GM12878 (cell line): ENCODE results near the gene CHCHD6. TPM values are rescaled to one million over a fixed set of nuclear protein-coding genes. Genes with fewer than 3 reads are reported as not detected.

Experiments used
- ATAC-seq: fragments of 200-7000 bp; cut with Tn5 transposase; 3 replicates; pipeline ENCODE4 v1.9.1; 2020; ENCODE audit warnings: mild to moderate bottlenecking, moderate library complexity
- BruUV-seq: library from RNA; stranded (reverse); fragments of 400-500 nt; replicated peaks from 2 replicates; lab custom pipeline; 2021; lab: Mats Ljungman, UMichigan
- CTCF ChIA-PET: fragments of 300-600 bp; sonication (Branson Sonifier 250); formaldehyde crosslinking; extraction: SDS; loops from one replicate; lab custom pipeline; 2021; ENCODE audit warnings: inconsistent platforms; lab: Yijun Ruan, JAX
- POLR2A ChIA-PET: fragments of 350-600 bp; formaldehyde crosslinking; extraction: SDS; loops from one replicate; lab custom pipeline; 2021; ENCODE audit warnings: inconsistent platforms; lab: Charles Lee
- RAD21 ChIA-PET: fragments of 300-600 bp; sonication (Branson Sonifier 250); formaldehyde crosslinking; loops from one replicate; lab custom pipeline; 2023; ENCODE audit warnings: antibody characterized with exemption; ENCODE audit not compliant: unreplicated experiment; lab: Charles Lee
- SMC1A ChIA-PET: fragments of 300-600 bp; sonication (Branson Sonifier 250); formaldehyde crosslinking; loops from one replicate; lab custom pipeline; 2023; ENCODE audit not compliant: unreplicated experiment, uncharacterized antibody; lab: Charles Lee
- DNase-seq: peaks from one replicate; pipeline ENCODE4 v3.0.0-alpha.2; 2011; ENCODE audit warnings: low read depth, low spot score
- FAIRE-seq: peaks from 3 replicates; lab custom pipeline; 2011; peaks lifted over from hg19 to GRCh38; lab: Jason Lieb, UNC
- H2AFZ ChIP-seq: 2 replicates; pipeline ENCODE4 v1.6.0; 2011; ENCODE audit warnings: low read depth, low read length, control low read depth; ENCODE audit not compliant: control insufficient read depth
- H3K27ac ChIP-seq: 2 replicates; pipeline ENCODE4 v1.5.1; 2011; ENCODE audit warnings: control low read depth; ENCODE audit not compliant: control insufficient read depth, insufficient read depth
- H3K27me3 ChIP-seq, 2 experiments: replicated peaks in 1 of 2; 2 replicates each; pipeline versions ENCODE4 v1.6.0 to v1.6.1; 2011; ENCODE audit warnings: low read length in 1 of 2; ENCODE audit not compliant: control insufficient read depth in 2 of 2, insufficient read depth in 2 of 2
- H3K36me3 ChIP-seq, 2 experiments: 2 replicates each; pipeline ENCODE4 v1.5.1; 2011; ENCODE audit warnings: low read length in 1 of 2; ENCODE audit not compliant: control insufficient read depth in 2 of 2, insufficient read depth in 2 of 2
- H3K4me1 ChIP-seq: 2 replicates; pipeline ENCODE4 v1.6.1; 2011; ENCODE audit warnings: mild to moderate bottlenecking, low read length, moderate library complexity, mixed read lengths; ENCODE audit not compliant: control insufficient read depth, insufficient read depth
- H3K4me2 ChIP-seq: 2 replicates; pipeline ENCODE4 v1.6.0; 2011; ENCODE audit warnings: control low read depth; ENCODE audit not compliant: control insufficient read depth, insufficient read depth
- H3K4me3 ChIP-seq: fragments of 200-600 bp; sonication (generic); 2 replicates; pipeline ENCODE4 v1.5.1; 2016
- H3K79me2 ChIP-seq: 2 replicates; pipeline ENCODE4 v1.6.0; 2011; ENCODE audit warnings: low read length; ENCODE audit not compliant: control insufficient read depth, insufficient read depth
- H3K9ac ChIP-seq: 2 replicates; pipeline ENCODE4 v1.8.0; 2011; ENCODE audit warnings: low read length, control low read depth, mixed read lengths; ENCODE audit not compliant: control insufficient read depth, insufficient read depth
- H3K9me3 ChIP-seq: replicated peaks from 3 replicates; pipeline ENCODE4 v1.5.1; 2011; ENCODE audit warnings: mild to moderate bottlenecking, low read length; ENCODE audit not compliant: control insufficient read depth, insufficient read depth
- H4K20me1 ChIP-seq: 2 replicates; pipeline ENCODE4 v1.6.0; 2011; ENCODE audit not compliant: control insufficient read depth, insufficient read depth
- ATF7 ChIP-seq: fragments of 450-650 bp; IDR thresholded peaks from 2 replicates; pipeline ENCODE4 v1.6.1; 2016; ENCODE audit warnings: low read depth, mild to moderate bottlenecking
- BHLHE40 ChIP-seq, 2 experiments: fragments of 450-650 bp in 1 of 2; IDR thresholded peaks; 2 replicates each; pipeline ENCODE4 v1.6.1; 2011 to 2017; ENCODE audit warnings: low read depth in 2 of 2, borderline replicate concordance in 1 of 2, improper control_type of control experiment in 1 of 2, low read length in 1 of 2, mild to moderate bottlenecking in 1 of 2
- CEBPB ChIP-seq, 2 experiments: fragments of 150-350 bp in 1 of 2; IDR thresholded peaks; 2 replicates each; pipeline ENCODE4 v1.6.1; 2012 to 2014; ENCODE audit warnings: low read depth in 2 of 2, low read length in 2 of 2, borderline replicate concordance in 1 of 2, inconsistent platforms in 1 of 2
- FOXM1 ChIP-seq: IDR thresholded peaks from 2 replicates; pipeline ENCODE4 v1.6.1; 2012; ENCODE audit warnings: low read depth, mild to moderate bottlenecking, inconsistent platforms, low read length, moderate library complexity
- GABPA ChIP-seq: IDR thresholded peaks from 2 replicates; pipeline ENCODE4 v1.6.1; 2014; ENCODE audit warnings: antibody characterized with exemption, low read depth, mild to moderate bottlenecking, inconsistent platforms
- IKZF2 ChIP-seq, 2 experiments: fragments of 450-650 bp; IDR thresholded peaks; 2 replicates each; pipeline ENCODE4 v1.6.1; 2017; ENCODE audit warnings: mild to moderate bottlenecking in 2 of 2, moderate library complexity in 2 of 2
- MTA3 ChIP-seq: IDR thresholded peaks from 2 replicates; pipeline ENCODE4 v1.6.1; 2012; ENCODE audit warnings: low read length, inconsistent platforms, borderline replicate concordance
- NFXL1 ChIP-seq: fragments of 450-650 bp; IDR thresholded peaks from 2 replicates; pipeline ENCODE4 v1.6.1; 2017; ENCODE audit warnings: antibody characterized with exemption, mild to moderate bottlenecking, borderline replicate concordance
- NR2C1 ChIP-seq: fragments of 450-650 bp; IDR thresholded peaks from 2 replicates; pipeline ENCODE4 v1.6.1; 2017; ENCODE audit warnings: antibody characterized with exemption, mild to moderate bottlenecking, moderate library complexity
- NR2C2 ChIP-seq: IDR thresholded peaks from 2 replicates; pipeline ENCODE4 v1.6.1; 2011; ENCODE audit warnings: borderline replicate concordance, low read depth; ENCODE audit not compliant: control insufficient read depth, insufficient read length
- SIN3A ChIP-seq: IDR thresholded peaks from 2 replicates; pipeline ENCODE4 v1.6.1; 2012; ENCODE audit warnings: low read depth, low read length, improper control_type of control experiment
- TCF12 ChIP-seq: IDR thresholded peaks from 2 replicates; pipeline ENCODE4 v1.6.1; 2011; ENCODE audit warnings: low read depth, mild to moderate bottlenecking, low read length
- YY1 ChIP-seq: IDR thresholded peaks from 2 replicates; pipeline ENCODE4 v1.6.1; 2011; ENCODE audit warnings: low read depth, mild to moderate bottlenecking, low read length
- WGBS: methylation state at CpG from one replicate; pipeline ENCODE4 v1.1.6; 2016; ENCODE audit warnings: low lambda C conversion rate; ENCODE audit not compliant: insufficient replicate concordance, insufficient coverage; ENCODE audit errors: missing lambda C conversion rate; 5-methylcytosine and 5-hydroxymethylcytosine counted together
- in situ Hi-C: fragments of 300-500 bp; cut with MboI; formaldehyde crosslinking; loops from 9 replicates; pipeline ENCODE4 v1.14.3; 2018; ENCODE audit warnings: mixed read lengths
- intact Hi-C: fragments of 100-400 bp; cut with micrococcal nuclease; formaldehyde crosslinking; loops from one replicate; pipeline ENCODE4 v1.14.2; 2022; ENCODE audit not compliant: unreplicated experiment
- polyA plus RNA-seq, 11 experiments: library from polyadenylated mRNA; depleted of rRNA in 4 of 11; unstranded in 6 of 11; stranded (reverse) in 5 of 11; fragments of >200 nt; fragmentation: Nextera tagmentation in 4 of 11; fragmentation: Illumina TruSeq in 1 of 11; extraction: Ambion mirVana in 4 of 11; extraction: Trizol in 1 of 11; gene quantifications; 1 replicate in 1 of 11; 2 replicates in 10 of 11; pipeline versions ENCODE4 v1.2.1 to v1.2.3, GENCODE V29; 2011 to 2016; ENCODE audit warnings: inconsistent platforms in 2 of 11, missing spikeins in 2 of 11, low read depth in 1 of 11
- total RNA-seq, 4 experiments: library from RNA; depleted of rRNA in 3 of 4; stranded (reverse); fragments of >200 nt in 3 of 4; fragmentation: Illumina TruSeq in 1 of 4; extraction: Trizol in 1 of 4; gene quantifications; 2 replicates each; pipeline versions ENCODE4 v1.2.1 to v1.2.3, GENCODE V29; 2013 to 2021
- TF ChIP-seq, protein P1 (sequence below): fragments of 450-650 bp; IDR thresholded peaks from 2 replicates; pipeline ENCODE4 v1.6.1; 2018; ENCODE audit warnings: mild to moderate bottlenecking, low read depth, moderate library complexity; ENCODE audit not compliant: partially characterized antibody
- TF ChIP-seq, protein P2 (sequence below): IDR thresholded peaks from 2 replicates; pipeline ENCODE4 v1.6.1; 2012; ENCODE audit warnings: mild to moderate bottlenecking, low read depth, low read length

Gene CHCHD6
- total and polyA plus RNA-seq, 10 of the 15 experiments (the other 5 are each of a cell fraction or from before 2014, with no cell fraction given) = 2.7 to 16.7 (median 12.3) TPM

GRCh38 chr3:126993436-126993835 is 289.4 kb downstream of the CHCHD6 start:
- no peaks in the 10 kb centered on the region for H3K9me3 ChIP-seq
- intact Hi-C loops = no loop called here
- ATAC-seq (no peak), DNase-seq (no peak), FAIRE-seq (no peak)
- no peaks in the 10 kb centered on the region for H3K4me1 ChIP-seq
- peaks cover 0 to 16% of the 10 kb centered on the region in 2 experiments; a peak in 2 of 4 replicates for H3K36me3 ChIP-seq
- H3K9ac ChIP-seq = no peak overlapping the region
- no peak overlapping the region for H2AFZ ChIP-seq
- no peaks in the 10 kb centered on the region for H3K27me3 ChIP-seq
- CTCF ChIA-PET = interaction anchor here (0.6 kb wide), 1 partner anchor 1820 kb away, joined by 3 read pairs; no protein-coding TSS in a partner anchor
- H3K79me2 ChIP-seq = no peaks in the 10 kb centered on the region
- TF ChIP-seq TCF12 = no peak
- TF ChIP-seq NFXL1 = no peak
- no peak for TF ChIP-seq SIN3A
- no peak for TF ChIP-seq FOXM1
- no peak for TF ChIP-seq BHLHE40 (IDR thresholded peaks at IDR 0.05; ENCODE audit: borderline replicate concordance in 1 of 2, low read depth in 2 of 2, low read length in 1 of 2)
- TF ChIP-seq ATF7 = no peak
- TF ChIP-seq NR2C2 = no peak
- no peak for TF ChIP-seq GABPA
- TF ChIP-seq MTA3 = no peak
- TF ChIP-seq, protein P1, sequence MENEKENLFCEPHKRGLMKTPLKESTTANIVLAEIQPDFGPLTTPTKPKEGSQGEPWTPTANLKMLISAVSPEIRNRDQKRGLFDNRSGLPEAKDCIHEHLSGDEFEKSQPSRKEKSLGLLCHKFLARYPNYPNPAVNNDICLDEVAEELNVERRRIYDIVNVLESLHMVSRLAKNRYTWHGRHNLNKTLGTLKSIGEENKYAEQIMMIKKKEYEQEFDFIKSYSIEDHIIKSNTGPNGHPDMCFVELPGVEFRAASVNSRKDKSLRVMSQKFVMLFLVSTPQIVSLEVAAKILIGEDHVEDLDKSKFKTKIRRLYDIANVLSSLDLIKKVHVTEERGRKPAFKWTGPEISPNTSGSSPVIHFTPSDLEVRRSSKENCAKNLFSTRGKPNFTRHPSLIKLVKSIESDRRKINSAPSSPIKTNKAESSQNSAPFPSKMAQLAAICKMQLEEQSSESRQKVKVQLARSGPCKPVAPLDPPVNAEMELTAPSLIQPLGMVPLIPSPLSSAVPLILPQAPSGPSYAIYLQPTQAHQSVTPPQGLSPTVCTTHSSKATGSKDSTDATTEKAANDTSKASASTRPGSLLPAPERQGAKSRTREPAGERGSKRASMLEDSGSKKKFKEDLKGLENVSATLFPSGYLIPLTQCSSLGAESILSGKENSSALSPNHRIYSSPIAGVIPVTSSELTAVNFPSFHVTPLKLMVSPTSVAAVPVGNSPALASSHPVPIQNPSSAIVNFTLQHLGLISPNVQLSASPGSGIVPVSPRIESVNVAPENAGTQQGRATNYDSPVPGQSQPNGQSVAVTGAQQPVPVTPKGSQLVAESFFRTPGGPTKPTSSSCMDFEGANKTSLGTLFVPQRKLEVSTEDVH = no peak
- TF ChIP-seq, protein P2, sequence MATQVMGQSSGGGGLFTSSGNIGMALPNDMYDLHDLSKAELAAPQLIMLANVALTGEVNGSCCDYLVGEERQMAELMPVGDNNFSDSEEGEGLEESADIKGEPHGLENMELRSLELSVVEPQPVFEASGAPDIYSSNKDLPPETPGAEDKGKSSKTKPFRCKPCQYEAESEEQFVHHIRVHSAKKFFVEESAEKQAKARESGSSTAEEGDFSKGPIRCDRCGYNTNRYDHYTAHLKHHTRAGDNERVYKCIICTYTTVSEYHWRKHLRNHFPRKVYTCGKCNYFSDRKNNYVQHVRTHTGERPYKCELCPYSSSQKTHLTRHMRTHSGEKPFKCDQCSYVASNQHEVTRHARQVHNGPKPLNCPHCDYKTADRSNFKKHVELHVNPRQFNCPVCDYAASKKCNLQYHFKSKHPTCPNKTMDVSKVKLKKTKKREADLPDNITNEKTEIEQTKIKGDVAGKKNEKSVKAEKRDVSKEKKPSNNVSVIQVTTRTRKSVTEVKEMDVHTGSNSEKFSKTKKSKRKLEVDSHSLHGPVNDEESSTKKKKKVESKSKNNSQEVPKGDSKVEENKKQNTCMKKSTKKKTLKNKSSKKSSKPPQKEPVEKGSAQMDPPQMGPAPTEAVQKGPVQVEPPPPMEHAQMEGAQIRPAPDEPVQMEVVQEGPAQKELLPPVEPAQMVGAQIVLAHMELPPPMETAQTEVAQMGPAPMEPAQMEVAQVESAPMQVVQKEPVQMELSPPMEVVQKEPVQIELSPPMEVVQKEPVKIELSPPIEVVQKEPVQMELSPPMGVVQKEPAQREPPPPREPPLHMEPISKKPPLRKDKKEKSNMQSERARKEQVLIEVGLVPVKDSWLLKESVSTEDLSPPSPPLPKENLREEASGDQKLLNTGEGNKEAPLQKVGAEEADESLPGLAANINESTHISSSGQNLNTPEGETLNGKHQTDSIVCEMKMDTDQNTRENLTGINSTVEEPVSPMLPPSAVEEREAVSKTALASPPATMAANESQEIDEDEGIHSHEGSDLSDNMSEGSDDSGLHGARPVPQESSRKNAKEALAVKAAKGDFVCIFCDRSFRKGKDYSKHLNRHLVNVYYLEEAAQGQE = no peak
- no peak for TF ChIP-seq NR2C1
- TF ChIP-seq YY1 = no peak
- no peak for TF ChIP-seq IKZF2 (IDR thresholded peaks at IDR 0.05)
- no peak for TF ChIP-seq CEBPB (IDR thresholded peaks at IDR 0.05; ENCODE audit: borderline replicate concordance in 1 of 2, low read depth in 2 of 2, low read length in 2 of 2)
- no peak overlapping the region for H3K4me2 ChIP-seq
- POLR2A ChIA-PET = no interaction called here
- peaks cover 3% of the 10 kb centered on the region; the same call in 1 of the 2 replicates for H4K20me1 ChIP-seq
- SMC1A ChIA-PET = no interaction called here
- WGBS = 66% methylated on average over 9 of the region's 9 CpGs
- no peak overlapping the region for H3K4me3 ChIP-seq
- no TSS peak for BruUV-seq
- RAD21 ChIA-PET = no interaction called here
- no peak overlapping the region for H3K27ac ChIP-seq
- in situ Hi-C loops = no loop called here
